IMR-90 (cell line): ENCODE results near the gene GADD45A.

Experiments
- CEBPB ChIP-seq: IDR thresholded peaks from 2 replicates; pipeline ENCODE4 v1.6.1; 2012; ENCODE audit warnings: low read depth, low read length, improper control_type of control experiment
- CTCF ChIP-seq: conservative IDR thresholded peaks from 2 replicates; pipeline ENCODE4 v1.5.1; 2012; ENCODE audit warnings: mild to moderate bottlenecking, low read depth, low read length, improper control_type of control experiment
- ELK1 ChIP-seq: fragments of 150-350 bp; IDR thresholded peaks from 2 replicates; pipeline ENCODE4 v1.6.1; 2016; ENCODE audit warnings: low read depth, mild to moderate bottlenecking, low read length, moderate library complexity, borderline replicate concordance
- FOS ChIP-seq: fragments of 150-350 bp; IDR thresholded peaks from 2 replicates; pipeline ENCODE4 v1.6.1; 2016; ENCODE audit warnings: low read depth, low read length
- MAFK ChIP-seq: IDR thresholded peaks from 2 replicates; pipeline ENCODE4 v1.6.1; 2012; ENCODE audit warnings: low read depth, low read length, improper control_type of control experiment
- MAZ ChIP-seq: IDR thresholded peaks from 2 replicates; pipeline ENCODE4 v1.6.1; 2012; ENCODE audit warnings: low read depth, mild to moderate bottlenecking, low read length, improper control_type of control experiment, moderate library complexity, borderline replicate concordance
- POLR2A ChIP-seq: IDR thresholded peaks from 2 replicates; pipeline ENCODE4 v1.6.1; 2012; ENCODE audit warnings: mild to moderate bottlenecking, low read depth, low read length
- RAD21 ChIP-seq: IDR thresholded peaks from 2 replicates; pipeline ENCODE4 v1.6.1; 2012; ENCODE audit warnings: low read length, improper control_type of control experiment
- RFX5 ChIP-seq: IDR thresholded peaks from 2 replicates; pipeline ENCODE4 v1.8.0; 2012; ENCODE audit warnings: low read depth, mild to moderate bottlenecking, low read length, moderate library complexity
- SMC3 ChIP-seq: fragments of 150-350 bp; IDR thresholded peaks from 2 replicates; pipeline ENCODE4 v1.6.1; 2016; ENCODE audit warnings: low read depth, mild to moderate bottlenecking, antibody characterized with exemption, low read length, moderate library complexity
- USF2 ChIP-seq: fragments of 150-350 bp; IDR thresholded peaks from 2 replicates; pipeline ENCODE4 v1.6.1; 2017; ENCODE audit warnings: mild to moderate bottlenecking, antibody characterized with exemption, low read length, low read depth

- TF ChIP-seq USF2 (no peak), CTCF (no peak), MAFK (no peak), MAZ (no peak), CEBPB (no peak), POLR2A (no peak), SMC3 (no peak), ELK1 (no peak), RAD21 (no peak), RFX5 (no peak), FOS (no peak)
These were observed 40.0 kb downstream of the GADD45A start for GRCh38 chr1:67724928-67725560.
